Neural crest cell (in vitro differentiated cells): Measurements from ENCODE around the gene RPL35. TPM values are rescaled to one million over a fixed set of nuclear protein-coding genes. Genes with fewer than 3 reads are reported as not detected.

Experiments
- DNase-seq: peaks from one replicate; pipeline ENCODE4 v3.0.0; 2021; ENCODE audit warnings: low read depth, mixed read lengths, low spot score
- H3K27ac Mint-ChIP-seq: one replicate; pipeline ENCODE4 v1.8.0; 2021; ENCODE audit warnings: mild to moderate bottlenecking, mixed read lengths; ENCODE audit not compliant: unreplicated experiment
- H3K27me3 Mint-ChIP-seq: 2 replicates; pipeline ENCODE4 v1.8.0; 2021; ENCODE audit warnings: low read depth, mild to moderate bottlenecking, mixed read lengths
- H3K36me3 Mint-ChIP-seq: 2 replicates; pipeline ENCODE4 v1.8.0; 2021; ENCODE audit warnings: low read depth, mild to moderate bottlenecking, mixed read lengths
- H3K4me1 Mint-ChIP-seq: 2 replicates; pipeline ENCODE4 v1.8.0; 2021; ENCODE audit warnings: mixed read lengths
- H3K4me3 Mint-ChIP-seq: one replicate; pipeline ENCODE4 v1.8.0; 2021; ENCODE audit warnings: mild to moderate bottlenecking, mixed read lengths
- H3K9me3 Mint-ChIP-seq: 2 replicates; pipeline ENCODE4 v1.8.0; 2021; ENCODE audit warnings: mixed read lengths
- total RNA-seq: library from RNA; stranded (reverse); gene quantifications from 2 replicates; pipeline ENCODE4 v1.2.1, GENCODE V29; 2021
- TF ChIP-seq, protein P1 (sequence below): fragments of 200-600 bp; sonication (generic); conservative IDR thresholded peaks from 2 replicates; pipeline ENCODE4 v1.5.0; 2021; ENCODE audit warnings: antibody characterized with exemption, mild to moderate bottlenecking

The RPL35 gene
- total RNA-seq, 1 donor from 2014 or later, result 1,588 TPM

DNA sequence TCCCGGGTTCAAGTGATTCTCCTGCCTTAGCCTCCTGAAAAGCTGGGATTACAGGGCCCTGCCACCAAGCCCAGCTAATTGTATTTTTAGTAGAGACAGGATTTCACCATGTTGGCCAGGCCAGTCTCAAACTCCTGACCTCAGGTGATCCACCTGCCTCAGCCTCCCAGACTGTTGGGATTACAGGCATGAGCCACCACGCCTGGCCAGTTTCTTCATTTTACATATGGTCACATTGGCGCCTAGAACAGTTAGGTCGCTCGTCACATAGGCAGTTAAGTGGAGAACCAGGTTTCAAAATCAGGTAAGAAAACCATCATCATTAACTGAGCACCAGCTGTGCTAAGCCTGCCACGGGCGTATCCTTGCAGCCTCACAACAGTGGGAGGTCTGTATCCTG is 48.7 kb downstream of the RPL35 start:
- Mint-ChIP-seq H3K4me1 (peaks cover 28% of the 10 kb centered on the region), H3K4me3 (no peak overlapping the region), H3K27me3 (no peaks in the 10 kb centered on the region), H3K36me3 (no peaks in the 10 kb centered on the region), H3K9me3 (no peaks in the 10 kb centered on the region), H3K27ac (no peak overlapping the region)
- DNase-seq, result no peak
- TF ChIP-seq, protein P1, sequence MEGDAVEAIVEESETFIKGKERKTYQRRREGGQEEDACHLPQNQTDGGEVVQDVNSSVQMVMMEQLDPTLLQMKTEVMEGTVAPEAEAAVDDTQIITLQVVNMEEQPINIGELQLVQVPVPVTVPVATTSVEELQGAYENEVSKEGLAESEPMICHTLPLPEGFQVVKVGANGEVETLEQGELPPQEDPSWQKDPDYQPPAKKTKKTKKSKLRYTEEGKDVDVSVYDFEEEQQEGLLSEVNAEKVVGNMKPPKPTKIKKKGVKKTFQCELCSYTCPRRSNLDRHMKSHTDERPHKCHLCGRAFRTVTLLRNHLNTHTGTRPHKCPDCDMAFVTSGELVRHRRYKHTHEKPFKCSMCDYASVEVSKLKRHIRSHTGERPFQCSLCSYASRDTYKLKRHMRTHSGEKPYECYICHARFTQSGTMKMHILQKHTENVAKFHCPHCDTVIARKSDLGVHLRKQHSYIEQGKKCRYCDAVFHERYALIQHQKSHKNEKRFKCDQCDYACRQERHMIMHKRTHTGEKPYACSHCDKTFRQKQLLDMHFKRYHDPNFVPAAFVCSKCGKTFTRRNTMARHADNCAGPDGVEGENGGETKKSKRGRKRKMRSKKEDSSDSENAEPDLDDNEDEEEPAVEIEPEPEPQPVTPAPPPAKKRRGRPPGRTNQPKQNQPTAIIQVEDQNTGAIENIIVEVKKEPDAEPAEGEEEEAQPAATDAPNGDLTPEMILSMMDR, result no peak

DNA sequence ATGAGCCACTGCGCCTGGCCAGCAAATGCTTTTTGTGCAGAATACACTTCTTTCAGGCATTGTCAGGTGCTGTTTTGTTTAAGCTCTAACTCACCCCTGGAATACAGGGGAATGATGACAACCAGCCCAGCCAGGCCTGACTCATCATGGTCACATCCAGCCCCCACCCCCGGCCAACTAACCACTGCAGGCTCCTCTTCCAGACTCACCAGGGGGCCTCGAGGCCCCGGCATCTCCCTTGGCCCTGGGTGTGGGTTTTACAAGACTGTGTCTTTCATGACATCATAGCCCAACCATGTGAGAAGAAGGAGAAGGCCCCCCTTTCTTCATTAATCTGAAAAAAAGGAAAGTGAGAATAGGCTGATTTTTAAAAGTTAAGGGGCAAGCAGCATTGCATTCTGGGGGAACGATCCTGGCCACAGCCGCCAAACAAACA is 49.3 kb downstream of the RPL35 start:
- no peak for DNase-seq
- TF ChIP-seq, protein P1, result no peak
- H3K4me3 Mint-ChIP-seq, result no peak overlapping the region
- H3K27ac Mint-ChIP-seq, result no peak overlapping the region
- no peaks in the 10 kb centered on the region for H3K27me3 Mint-ChIP-seq
- H3K9me3 Mint-ChIP-seq, result no peaks in the 10 kb centered on the region
- H3K4me1 Mint-ChIP-seq, result peaks cover 28% of the 10 kb centered on the region
- no peaks in the 10 kb centered on the region for H3K36me3 Mint-ChIP-seq

DNA sequence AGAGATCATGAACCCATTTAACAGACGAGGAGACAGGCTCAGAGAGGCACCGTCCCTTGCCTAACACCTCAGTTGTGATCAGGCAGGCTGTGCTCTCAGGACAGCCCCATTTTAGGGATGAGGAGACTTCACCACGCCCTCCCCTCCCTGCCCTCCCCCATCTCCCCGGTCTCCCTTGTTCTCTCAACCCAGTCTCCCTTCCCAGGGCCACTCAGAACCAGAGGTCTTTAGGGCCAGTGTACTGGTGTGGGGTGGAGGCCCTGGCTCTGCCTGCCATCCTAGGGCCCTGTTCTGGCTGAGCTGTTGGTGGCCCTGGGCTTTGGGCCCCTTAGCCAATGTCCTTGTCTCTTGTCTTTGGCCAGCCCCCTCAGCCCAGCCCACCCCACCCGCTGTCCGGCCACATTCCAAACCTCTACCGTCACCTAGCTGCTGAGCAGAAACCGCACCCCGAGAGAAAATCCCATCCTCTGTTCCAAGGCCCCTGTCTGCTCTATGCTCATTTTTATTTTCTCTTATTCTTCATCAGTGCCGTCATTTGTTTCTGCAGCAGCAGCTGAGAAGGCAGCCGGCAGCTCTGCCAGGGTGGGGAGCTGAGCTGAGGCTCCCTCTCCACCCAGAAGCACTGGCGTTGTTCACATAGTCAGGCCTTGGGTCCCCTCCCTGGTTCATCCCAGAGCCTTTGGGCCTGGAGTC is 50.9 kb downstream of the RPL35 start:
- TF ChIP-seq, protein P1, result no peak
- Mint-ChIP-seq H3K4me1 (peaks cover 28% of the 10 kb centered on the region), H3K27me3 (no peaks in the 10 kb centered on the region), H3K36me3 (no peaks in the 10 kb centered on the region), H3K4me3 (no peak overlapping the region), H3K27ac (no peak overlapping the region), H3K9me3 (no peaks in the 10 kb centered on the region)
- no peak for DNase-seq

DNA sequence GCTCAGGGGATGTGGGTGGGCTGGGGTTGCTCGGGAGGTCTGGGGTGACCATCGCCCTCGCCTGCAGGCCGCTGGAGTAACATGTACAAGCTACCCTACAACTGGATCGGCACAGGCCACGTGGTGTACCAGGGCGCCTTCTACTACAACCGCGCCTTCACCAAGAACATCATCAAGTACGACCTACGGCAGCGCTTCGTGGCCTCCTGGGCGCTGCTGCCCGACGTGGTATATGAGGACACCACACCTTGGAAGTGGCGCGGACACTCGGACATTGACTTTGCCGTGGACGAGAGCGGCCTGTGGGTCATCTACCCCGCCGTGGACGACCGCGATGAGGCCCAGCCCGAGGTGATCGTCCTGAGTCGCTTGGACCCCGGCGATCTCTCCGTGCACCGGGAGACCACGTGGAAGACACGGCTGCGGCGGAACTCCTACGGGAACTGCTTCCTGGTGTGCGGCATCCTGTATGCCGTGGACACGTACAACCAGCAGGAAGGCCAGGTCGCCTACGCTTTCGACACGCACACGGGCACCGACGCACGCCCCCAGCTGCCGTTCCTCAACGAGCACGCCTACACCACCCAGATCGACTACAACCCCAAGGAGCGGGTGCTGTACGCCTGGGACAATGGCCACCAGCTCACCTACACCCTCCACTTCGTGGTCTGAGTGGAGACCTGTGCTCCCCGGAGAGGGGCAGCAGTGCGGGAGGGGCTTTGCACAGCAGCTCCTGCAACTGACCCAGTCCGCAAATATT is 51.8 kb downstream of the RPL35 start:
- Mint-ChIP-seq H3K9me3 (no peaks in the 10 kb centered on the region), H3K27ac (no peak overlapping the region), H3K27me3 (no peaks in the 10 kb centered on the region), H3K4me1 (peaks cover 28% of the 10 kb centered on the region), H3K4me3 (no peak overlapping the region), H3K36me3 (no peaks in the 10 kb centered on the region)
- DNase-seq, result no peak
- TF ChIP-seq, protein P1, result no peak

DNA sequence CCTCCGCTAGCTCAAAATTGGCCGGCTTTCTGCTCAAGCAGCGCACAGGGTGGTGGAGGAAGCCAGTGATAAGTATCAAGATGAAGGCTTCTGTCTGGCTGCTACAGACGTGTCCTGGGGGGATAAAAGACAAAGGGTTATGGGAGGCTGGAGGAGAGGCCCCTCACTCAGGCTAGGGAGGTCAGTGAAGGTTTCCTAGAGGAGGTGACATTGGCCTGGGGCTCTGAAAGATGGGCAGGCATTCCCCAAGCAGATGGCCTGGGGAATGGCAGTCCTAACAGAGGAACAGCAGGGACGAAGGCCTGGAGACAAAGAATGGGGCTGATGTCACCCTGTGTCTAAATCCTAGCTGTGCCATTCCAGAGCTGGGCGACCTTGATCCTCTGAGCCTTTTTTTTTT is 52.5 kb downstream of the RPL35 start:
- TF ChIP-seq, protein P1, result no peak
- Mint-ChIP-seq H3K4me3 (no peak overlapping the region), H3K27ac (peak overlapping the region; percentile 63), H3K4me1 (peaks cover 28% of the 10 kb centered on the region), H3K9me3 (no peaks in the 10 kb centered on the region), H3K27me3 (no peaks in the 10 kb centered on the region), H3K36me3 (no peaks in the 10 kb centered on the region)
- DNase-seq, result no peak
